Heart left ventricle (tissue), 16 donors: ENCODE results near the gene COX6A2. TPM values are rescaled to one million over a fixed set of nuclear protein-coding genes. Genes with fewer than 3 reads are reported as not detected.
"Not testable (repeated sequence)": the region's sequence is repeated elsewhere in the genome, so short reads cannot be mapped to it uniquely, and the experiment has no call there.

Experiments used
- ATAC-seq, 4 donors: fragments of 200-7000 bp; cut with Tn5 transposase; one replicate each; pipeline ENCODE4 v1.9.1; 2020 to 2022; ENCODE audit warnings: moderate library complexity in 4 of 4, mild to moderate bottlenecking in 3 of 4, moderate number of reproducible peaks in 1 of 4
- DNase-seq, 5 donors: peaks; one replicate each; pipeline ENCODE4 v3.0.0-alpha.2; 2020
- H3K27ac ChIP-seq, 12 donors: fragments of 200-600 bp; sonication (generic) in 4 of 12; one replicate each; pipeline versions ENCODE4 v1.5.0 to v1.8.0; 2016 to 2022; ENCODE audit warnings: mild to moderate bottlenecking in 2 of 12
- H3K27me3 ChIP-seq, 9 donors: fragments of 200-600 bp; sonication (generic) in 2 of 9; one replicate each; pipeline versions ENCODE4 v1.5.1 to v1.8.0; 2016 to 2022; ENCODE audit warnings: mild to moderate bottlenecking in 3 of 9
- H3K36me3 ChIP-seq, 9 donors: fragments of 200-600 bp; sonication (generic) in 2 of 9; one replicate each; pipeline versions ENCODE4 v1.5.0 to v1.8.0; 2018 to 2022; ENCODE audit warnings: mild to moderate bottlenecking in 2 of 9
- H3K4me1 ChIP-seq, 12 donors: fragments of 200-600 bp; sonication (generic) in 4 of 12; one replicate each; pipeline versions ENCODE4 v1.5.0 to v1.8.0; 2016 to 2022; ENCODE audit warnings: mild to moderate bottlenecking in 3 of 12
- H3K4me3 ChIP-seq, 12 donors: fragments of 200-600 bp; sonication (generic) in 4 of 12; one replicate each; pipeline versions ENCODE4 v1.5.0 to v1.8.0; 2017 to 2022; ENCODE audit warnings: mild to moderate bottlenecking in 9 of 12, moderate library complexity in 4 of 12
- H3K9me3 ChIP-seq, 12 donors: fragments of 200-600 bp; sonication (generic) in 4 of 12; one replicate each; pipeline versions ENCODE4 v1.5.0 to v1.8.0; 2016 to 2022; ENCODE audit warnings: mild to moderate bottlenecking in 1 of 12
- POLR2A ChIP-seq, 2 donors: fragments of 450-650 bp; IDR thresholded peaks; one replicate each; pipeline ENCODE4 v1.6.1; 2017; ENCODE audit warnings: antibody characterized with exemption in 2 of 2, mild to moderate bottlenecking in 2 of 2, moderate library complexity in 2 of 2
- WGBS, 4 donors: extraction: QIAGEN DNeasy Blood & Tissue Kit in 2 of 4; methylation state at CpG; one replicate each; pipeline versions ENCODE4 v1.1.5 to v1.1.7; 2013 to 2018; 5-methylcytosine and 5-hydroxymethylcytosine counted together
- intact Hi-C, 10 donors: fragments of 100-400 bp; cut with DNase I; formaldehyde crosslinking; loops; one replicate each; pipeline versions ENCODE4 v1.11.1 to v1.14.2; 2022
- polyA plus RNA-seq, 2 donors: library from polyadenylated mRNA; stranded (reverse); fragments of 200-250 nt; gene quantifications; one replicate each; pipeline ENCODE4 v1.2.3, GENCODE V29; 2013
- total RNA-seq, 9 donors: library from RNA; depleted of rRNA in 2 of 9; stranded (reverse); fragments of >200 nt in 2 of 9; fragmentation: NEBNext Ultra II Directional in 3 of 9; extraction: Animal tissue kit (Norgen Biotek cat#: 25700) in 3 of 9; gene quantifications; one replicate each; pipeline versions ENCODE4 v1.1.0 to v1.2.4, GENCODE V29; 2016 to 2023
- TF ChIP-seq, protein P1 (sequence below), 12 donors: fragments of 200-600 bp; sonication (generic) in 4 of 12; IDR thresholded peaks; one replicate each; pipeline versions ENCODE4 v1.5.0 to v1.8.0; 2018 to 2022; ENCODE audit warnings: antibody characterized with exemption in 12 of 12, mild to moderate bottlenecking in 5 of 12
- donor health status: ischemic (EF 13 %, LVEDD 7.1; RV severe dilation, severe dysfunction).
- donor health status: healthy with polysubstance abuse.
- donor health status: DM: no; HTN: yes; CAD: no.
- donor health status: DM: no; HTN: no; CAD: no.
- donor health status: ischemic (EF 25% LVEDD 6.9; RV normal size, moderate dysfunction).
- donor health status: ischemic (EF 25% LVEDD 5.7; RV mildly dilated, moderate dysfunction).
- donor health status: healthy.
- donor health status: DM: yes; HTN: yes; CAD: no.
- donor health status: ischemic (EF 35%, LVEDD 5.7; RV mildly dilated, moderate dysfunction).
- donor health status: nonischemic (EF 11% LVEDD 7.7; RV severe dilation, severe dysfunction).
- donor health status: DM: yes; HTN: yes; CAD: no.
- donor health status: PGD.
- donor health status: ischemic (EF 29% LVEDD 5.4; RV normal size, mild dysfunction).
- donor health status: nonischemic (EF 23%, LVEDD 6.1; RV moderate dilation, normal function).

COX6A2 gene
- total and polyA plus RNA-seq, 11 donors: 393 to 10,029 (median 1,151) TPM

DNA sequence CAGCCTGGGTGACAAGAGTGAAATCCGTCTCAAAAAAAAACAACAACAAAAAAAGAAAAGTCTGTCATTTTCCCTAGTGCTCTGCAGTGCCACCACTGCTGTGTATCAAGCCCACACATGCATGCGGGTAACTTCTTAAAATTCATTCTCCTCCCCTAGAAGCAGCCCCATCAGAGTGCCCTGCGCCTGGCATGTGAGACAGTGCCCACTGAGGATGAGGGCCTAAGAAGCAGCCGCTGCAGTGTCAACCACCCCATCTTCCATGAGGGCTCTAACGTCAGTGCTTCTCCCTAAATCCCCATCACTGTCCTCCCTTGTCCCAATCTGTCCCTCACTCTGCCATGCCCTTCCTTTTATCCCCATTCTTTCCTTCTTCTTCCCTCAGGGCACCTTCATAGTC is 10.2 kb downstream of the COX6A2 start:
- TF ChIP-seq, protein P1, sequence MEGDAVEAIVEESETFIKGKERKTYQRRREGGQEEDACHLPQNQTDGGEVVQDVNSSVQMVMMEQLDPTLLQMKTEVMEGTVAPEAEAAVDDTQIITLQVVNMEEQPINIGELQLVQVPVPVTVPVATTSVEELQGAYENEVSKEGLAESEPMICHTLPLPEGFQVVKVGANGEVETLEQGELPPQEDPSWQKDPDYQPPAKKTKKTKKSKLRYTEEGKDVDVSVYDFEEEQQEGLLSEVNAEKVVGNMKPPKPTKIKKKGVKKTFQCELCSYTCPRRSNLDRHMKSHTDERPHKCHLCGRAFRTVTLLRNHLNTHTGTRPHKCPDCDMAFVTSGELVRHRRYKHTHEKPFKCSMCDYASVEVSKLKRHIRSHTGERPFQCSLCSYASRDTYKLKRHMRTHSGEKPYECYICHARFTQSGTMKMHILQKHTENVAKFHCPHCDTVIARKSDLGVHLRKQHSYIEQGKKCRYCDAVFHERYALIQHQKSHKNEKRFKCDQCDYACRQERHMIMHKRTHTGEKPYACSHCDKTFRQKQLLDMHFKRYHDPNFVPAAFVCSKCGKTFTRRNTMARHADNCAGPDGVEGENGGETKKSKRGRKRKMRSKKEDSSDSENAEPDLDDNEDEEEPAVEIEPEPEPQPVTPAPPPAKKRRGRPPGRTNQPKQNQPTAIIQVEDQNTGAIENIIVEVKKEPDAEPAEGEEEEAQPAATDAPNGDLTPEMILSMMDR (IDR thresholded peaks at IDR 0.05): no peak
- TF ChIP-seq POLR2A (IDR thresholded peaks at IDR 0.05): no peak
- ATAC-seq (no peak), DNase-seq (no peak)
- H3K36me3 ChIP-seq: no peaks in the 10 kb centered on the region
- peaks cover 0 to 2% (median 0%) of the 10 kb centered on the region in 9 donors for H3K27me3 ChIP-seq
- no peak overlapping the region for H3K4me3 ChIP-seq
- WGBS, 4 donors: 86 to 92% (median 91%) methylated on average over 5 of the region's 5 CpGs
- H3K27ac ChIP-seq: no peak overlapping the region
- H3K9me3 ChIP-seq: peaks cover 0 to 3% (median 0%) of the 10 kb centered on the region in 12 donors
- H3K4me1 ChIP-seq: peaks cover 0 to 7% (median 0%) of the 10 kb centered on the region in 12 donors
- intact Hi-C loops: no loop called here

DNA sequence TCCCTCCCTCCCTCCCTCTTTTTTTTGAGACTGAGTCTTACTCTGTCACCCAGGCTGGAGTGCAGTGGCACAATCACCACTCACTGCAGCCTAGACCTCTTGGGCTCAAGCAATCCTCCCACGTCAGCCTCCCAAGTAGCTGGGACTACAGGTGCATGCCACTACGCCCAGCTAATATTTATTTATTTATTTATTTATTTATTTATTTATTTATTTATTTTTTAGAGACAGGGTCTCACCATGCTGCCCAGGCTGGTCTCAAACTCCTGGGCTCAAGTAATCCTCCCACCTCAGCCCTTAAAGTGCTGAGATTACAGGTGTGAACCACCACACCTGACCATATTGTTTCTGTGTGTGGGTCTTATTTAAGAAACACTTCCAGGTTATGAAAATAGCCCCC is 11.1 kb downstream of the COX6A2 start:
- H3K4me3 ChIP-seq, H3K36me3 ChIP-seq, intact Hi-C loops, DNase-seq, H3K27ac ChIP-seq, H3K9me3 ChIP-seq, H3K4me1 ChIP-seq, ATAC-seq, H3K27me3 ChIP-seq: not testable (repeated sequence)
- WGBS, 4 donors: 78 to 89% (median 85%) methylated on average over 2 of the region's 2 CpGs

DNA sequence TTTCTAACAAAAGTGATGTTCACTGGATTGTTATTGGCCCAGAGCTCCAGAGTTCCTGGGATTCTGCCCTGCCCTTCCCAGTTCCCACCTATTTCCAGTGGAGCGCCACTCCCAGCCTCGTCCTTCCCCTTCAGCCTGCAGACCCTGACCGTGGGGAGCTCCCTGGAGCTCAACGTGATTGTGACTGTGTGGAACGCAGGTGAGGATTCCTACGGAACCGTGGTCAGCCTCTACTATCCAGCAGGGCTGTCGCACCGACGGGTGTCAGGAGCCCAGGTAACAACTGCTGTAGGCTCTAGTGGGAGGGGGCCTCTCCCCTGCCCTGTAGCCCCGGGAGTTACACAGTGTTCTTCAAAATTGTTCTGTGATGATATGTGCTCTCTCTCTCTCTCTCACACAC is 11.8 kb downstream of the COX6A2 start:
- Histone ChIP-seq H3K4me1 (no peaks in the 10 kb centered on the region), H3K4me3 (no peak overlapping the region), H3K36me3 (no peaks in the 10 kb centered on the region), H3K9me3 (peaks cover 0 to 3% (median 0%) of the 10 kb centered on the region in 12 donors), H3K27me3 (peaks cover 0 to 2% (median 0%) of the 10 kb centered on the region in 9 donors), H3K27ac (no peak overlapping the region)
- intact Hi-C loops: no loop called here
- ATAC-seq: no peak
- DNase-seq: no peak
- 82 to 85% (median 85%) methylated on average over 11 of the region's 11 CpGs for WGBS, 4 donors
- no peak for TF ChIP-seq POLR2A (IDR thresholded peaks at IDR 0.05)
- TF ChIP-seq, protein P1 (IDR thresholded peaks at IDR 0.05): no peak

DNA sequence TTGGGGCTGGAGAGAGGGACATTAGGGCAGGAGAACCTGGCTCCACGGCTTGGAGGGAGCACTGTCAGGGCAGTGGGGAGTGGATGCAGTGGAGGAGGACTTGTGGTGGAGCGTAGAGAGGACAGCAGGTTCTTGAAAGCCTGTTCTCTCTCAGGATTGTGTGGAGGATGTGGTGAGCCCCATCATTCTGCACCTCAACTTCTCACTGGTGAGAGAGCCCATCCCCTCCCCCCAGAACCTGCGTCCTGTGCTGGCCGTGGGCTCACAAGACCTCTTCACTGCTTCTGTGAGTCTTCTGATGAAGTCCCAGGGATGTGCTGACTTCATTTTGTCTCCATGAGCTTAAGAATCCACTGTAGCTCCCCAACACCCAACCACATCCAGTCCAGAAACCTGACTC is 13.5 kb downstream of the COX6A2 start:
- H3K9me3 ChIP-seq: peaks cover 0 to 3% (median 0%) of the 10 kb centered on the region in 12 donors
- 73 to 88% (median 84%) methylated on average over 4 of the region's 4 CpGs for WGBS, 4 donors
- H3K36me3 ChIP-seq: no peaks in the 10 kb centered on the region
- no peak for ATAC-seq
- no peaks in the 10 kb centered on the region for H3K4me1 ChIP-seq
- intact Hi-C loops: no loop called here
- no peak overlapping the region for H3K4me3 ChIP-seq
- DNase-seq: no peak
- H3K27ac ChIP-seq: no peak overlapping the region
- H3K27me3 ChIP-seq: peaks cover 0 to 5% (median 0%) of the 10 kb centered on the region in 9 donors
- TF ChIP-seq, protein P1 (IDR thresholded peaks at IDR 0.05): no peak
- TF ChIP-seq POLR2A (IDR thresholded peaks at IDR 0.05): no peak

DNA sequence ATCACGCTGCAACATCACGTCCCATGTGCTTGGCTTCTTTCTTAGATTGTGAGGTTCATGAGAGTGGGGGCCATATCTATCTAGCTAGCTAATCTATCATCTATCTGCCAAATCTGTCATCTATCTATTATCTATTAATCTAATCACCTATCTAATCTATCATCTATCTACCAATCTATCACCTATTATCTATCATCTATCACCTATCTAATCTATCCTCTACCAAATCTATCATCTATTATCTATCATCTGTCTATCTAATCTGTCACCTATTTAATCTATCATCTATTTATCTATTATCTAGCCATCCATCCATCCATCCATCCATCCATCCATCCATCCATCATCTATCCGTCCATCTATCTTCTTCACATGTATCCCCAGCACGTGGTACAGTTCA is 14.2 kb downstream of the COX6A2 start:
- ATAC-seq (no peak), DNase-seq (no peak)
- no peaks in the 10 kb centered on the region for H3K4me1 ChIP-seq
- H3K27ac ChIP-seq: no peak overlapping the region
- intact Hi-C loops: no loop called here
- TF ChIP-seq, protein P1 (IDR thresholded peaks at IDR 0.05): no peak
- TF ChIP-seq POLR2A (IDR thresholded peaks at IDR 0.05): no peak
- peaks cover 0 to 3% (median 0%) of the 10 kb centered on the region in 12 donors for H3K9me3 ChIP-seq
- H3K4me3 ChIP-seq: no peak overlapping the region
- WGBS, 4 donors: 79 to 87% (median 83%) methylated on average over 4 of the region's 4 CpGs
- H3K36me3 ChIP-seq: no peaks in the 10 kb centered on the region
- peaks cover 0 to 5% (median 0%) of the 10 kb centered on the region in 9 donors for H3K27me3 ChIP-seq
